HG02798 (cell line): ENCODE data around the gene ITFG2.

ENCODE experiments used
- ATAC-seq: cut with Tn5 transposase; IDR thresholded peaks from one replicate; pipeline ENCODE4 v1.9.1; 2021; ENCODE audit warnings: mild to moderate bottlenecking; ENCODE audit not compliant: unreplicated experiment, poor library complexity

ITFG2 gene

GRCh38 chr12:2794736-2795289, 17.7 kb upstream of the ITFG2 start, which contains the start of gene FKBP4:
FKBP4 (plus strand) TSS chr12:2794970; CDS start chr12:2795140, 170 bp downstream.
- peak; percentile 84 for ATAC-seq

GRCh38 chr12:2795291-2796186, 16.9 kb upstream of the ITFG2 start:
- ATAC-seq, result peak; percentile 77

- no peak for ATAC-seq
Measured at GRCh38 chr12:2796187-2796666, 16.2 kb upstream of the ITFG2 start.

GRCh38 chr12:2797721-2798418, 14.6 kb upstream of the ITFG2 start:
- no peak for ATAC-seq

GRCh38 chr12:2800046-2800570, 12.4 kb upstream of the ITFG2 start:
- no peak for ATAC-seq

- ATAC-seq, result no peak
Measured at GRCh38 chr12:2801044-2801783, 11.3 kb upstream of the ITFG2 start.

GRCh38 chr12:2803635-2804392, 8.7 kb upstream of the ITFG2 start:
- ATAC-seq, result no peak

GRCh38 chr12:2804393-2805142, 7.9 kb upstream of the ITFG2 start:
- no peak for ATAC-seq

- no peak for ATAC-seq
Measured at GRCh38 chr12:2805143-2805520, 7.3 kb upstream of the ITFG2 start.

GRCh38 chr12:2806700-2807099, 5.8 kb upstream of the ITFG2 start:
- no peak for ATAC-seq

GRCh38 chr12:2811801-2812200, 667 bp upstream of the ITFG2 start:
- no peak for ATAC-seq

GRCh38 chr12:2813214-2814185, 1.0 kb downstream of the ITFG2 start:
- peak; percentile 28 for ATAC-seq

- ATAC-seq, result no peak
Measured at GRCh38 chr12:2819810-2820209, 7.3 kb downstream of the ITFG2 start.

- ATAC-seq, result no peak
Measured at GRCh38 chr12:2820432-2820831, 8.0 kb downstream of the ITFG2 start.

- ATAC-seq, result no peak
Measured at GRCh38 chr12:2823483-2823882, 11.0 kb downstream of the ITFG2 start.

- ATAC-seq, result no peak
Measured at GRCh38 chr12:2824541-2824940, 12.1 kb downstream of the ITFG2 start.

- no peak for ATAC-seq
Measured at GRCh38 chr12:2825132-2825531, 12.7 kb downstream of the ITFG2 start.

GRCh38 chr12:2826036-2826435, 13.6 kb downstream of the ITFG2 start:
- ATAC-seq, result no peak
